ENCODE results near the gene NME1. TPM values are rescaled to one million over a fixed set of nuclear protein-coding genes. Genes with fewer than 3 reads are reported as not detected.
"Not testable (repeated sequence)": the region's sequence is repeated elsewhere in the genome, so short reads cannot be mapped to it uniquely, and the experiment has no call there.

NME1 gene
- total RNA-seq (2022) (268 and 324 TPM in 2 replicates), Bru-seq, nascent RNA (percentile 89 among the genes with signal in this experiment), BruChase-seq, experiment 1, labeled RNA remaining after a 6-hour chase (percentile 94 among the genes with signal in this experiment), BruChase-seq, experiment 2, labeled RNA remaining after a 2-hour chase (percentile 87 among the genes with signal in this experiment)
- long read RNA-seq, transcript NME1-203 (5 exons, 940 nt): major isoform, 452 of 544 reads
- long read RNA-seq, transcript NME1-202 (6 exons, 986 nt): minor isoform, 64 of 544 reads
- long read RNA-seq, partial matches to known transcripts: 12 of 544 reads
- long read RNA-seq, other reads (novel, unspliced or antisense): 14 of 544 reads

GRCh38 chr17:51153210-51154072 is at the start of gene NME1:
Gene NME1, plus strand, starts transcription at chr17:51153559. Its CDS starts 2,096 bp downstream, at chr17:51155655.
- no TSS peak for BruUV-seq (replicated peaks)
- H3K27me3 Mint-ChIP-seq (ENCODE audit: insufficient read depth, unreplicated experiment): no peaks in the 10 kb centered on the region
- ChIA-PET CTCF (interaction anchor here (0.6 to 2.7 kb wide), 27 partner anchors 9 to 301 kb away, joined by 3 to 83 read pairs (median 5); partner anchors contain the start of gene SPAG9), POLR2A (interaction anchor here (0.6 to 7.5 kb wide), 27 partner anchors 9 to 445 kb away, joined by 3 to 145 read pairs (median 4); partner anchors contain the start of genes MBTD1, NME2, SPAG9 and TOB1)
- H3K4me1 Mint-ChIP-seq (ENCODE audit: insufficient read depth, unreplicated experiment): no peaks in the 10 kb centered on the region
- peaks cover 30% of the 10 kb centered on the region for H3K36me3 Mint-ChIP-seq (ENCODE audit: insufficient read depth, unreplicated experiment)
- no peak within 1 kb of the TSS for H3K4me3 Mint-ChIP-seq (ENCODE audit: unreplicated experiment)
- H3K27ac Mint-ChIP-seq (ENCODE audit: low read depth, unreplicated experiment): no peak within 1 kb of the TSS
- peak; percentile 99 for DNase-seq (ENCODE audit: unreplicated experiment)
- TF ChIP-seq CTCF (IDR thresholded peaks at IDR 0.05; ENCODE audit: unreplicated experiment): peak; percentile 70
- no peaks in the 10 kb centered on the region for H3K9me3 Mint-ChIP-seq (ENCODE audit: unreplicated experiment)
- intact Hi-C loops (cut with micrococcal nuclease): loop anchor here (1.0 to 5.0 kb wide), 6 partner anchors 34 to 301 kb away; partner anchors contain the start of gene TOB1

DNA sequence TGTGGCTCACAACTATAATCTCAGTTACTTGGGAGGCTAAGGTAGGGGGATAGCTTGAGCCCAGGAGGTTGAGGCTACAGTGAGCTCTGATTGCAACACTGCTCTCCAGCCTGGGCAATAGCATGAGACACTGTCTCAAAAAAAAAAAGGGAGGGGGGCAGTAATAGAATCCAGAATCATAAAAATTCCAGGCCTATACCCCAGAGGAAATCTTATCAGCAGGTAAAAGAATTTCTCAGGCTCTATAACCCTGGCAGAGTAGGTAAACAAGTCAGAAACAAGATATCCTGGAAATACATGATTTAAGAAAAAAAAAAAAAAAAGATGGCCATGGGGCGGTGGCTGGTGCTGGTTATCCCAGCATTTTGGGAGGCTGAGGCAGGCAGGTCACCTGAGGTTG is 45.6 kb upstream of the NME1 start:
- Mint-ChIP-seq H3K27me3 (ENCODE audit: insufficient read depth, unreplicated experiment) (no peaks in the 10 kb centered on the region), H3K27ac (ENCODE audit: low read depth, unreplicated experiment) (no peak overlapping the region), H3K9me3 (ENCODE audit: unreplicated experiment) (no peaks in the 10 kb centered on the region), H3K36me3 (ENCODE audit: insufficient read depth, unreplicated experiment) (peaks cover 5% of the 10 kb centered on the region), H3K4me3 (ENCODE audit: unreplicated experiment) (no peak overlapping the region), H3K4me1 (ENCODE audit: insufficient read depth, unreplicated experiment) (no peaks in the 10 kb centered on the region)
- DNase-seq (ENCODE audit: unreplicated experiment): no peak
- POLR2A ChIA-PET: no interaction called here
- CTCF ChIA-PET: interaction anchor here (0.7 to 2.0 kb wide), 3 partner anchors 11 to 264 kb away, joined by 3 to 7 read pairs (median 4); partner anchors contain the start of gene NME1
- TF ChIP-seq CTCF (IDR thresholded peaks at IDR 0.05; ENCODE audit: unreplicated experiment): no peak
- no TSS peak for BruUV-seq (replicated peaks)
- intact Hi-C loops (cut with micrococcal nuclease): no loop called here

- BruUV-seq (replicated peaks); H3K27me3 Mint-ChIP-seq (ENCODE audit: insufficient read depth, unreplicated experiment); H3K27ac Mint-ChIP-seq (ENCODE audit: low read depth, unreplicated experiment); H3K9me3 Mint-ChIP-seq (ENCODE audit: unreplicated experiment); intact Hi-C loops (cut with micrococcal nuclease); H3K4me3 Mint-ChIP-seq (ENCODE audit: unreplicated experiment); H3K4me1 Mint-ChIP-seq (ENCODE audit: insufficient read depth, unreplicated experiment): not testable (repeated sequence)
- POLR2A ChIA-PET: interaction anchor here (0.6 kb wide), 1 partner anchor 26 kb away, joined by 3 read pairs; no protein-coding TSS in a partner anchor
- H3K36me3 Mint-ChIP-seq (ENCODE audit: insufficient read depth, unreplicated experiment): peaks cover 11% of the 10 kb centered on the region
- CTCF ChIA-PET: interaction anchor here (0.6 kb wide), 2 partner anchors 64 to 69 kb away, joined by 3 to 7 read pairs; no protein-coding TSS in a partner anchor
- peak; percentile 14 for DNase-seq (ENCODE audit: unreplicated experiment)
These were observed 40.8 kb upstream of the NME1 start for GRCh38 chr17:51112303-51113222.

DNA sequence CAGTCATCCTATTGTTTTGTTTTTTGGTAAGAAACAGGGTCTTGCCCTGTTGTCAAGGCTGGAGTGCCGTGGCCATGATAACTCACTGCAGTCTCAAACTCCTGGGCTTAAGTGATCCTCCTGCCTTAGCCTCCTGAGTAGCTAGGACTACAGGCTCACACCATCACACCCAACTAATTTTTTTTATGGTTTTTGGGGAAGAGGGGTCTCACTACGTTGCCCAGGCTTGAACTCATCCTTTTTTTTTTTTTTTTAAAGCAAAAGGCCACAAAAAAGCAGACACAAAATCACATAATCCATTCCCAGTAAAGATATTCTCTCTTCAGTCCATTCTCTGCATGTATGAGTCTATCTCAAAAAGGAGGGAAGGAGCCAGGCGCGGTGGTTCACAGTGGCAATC is 38.2 kb upstream of the NME1 start:
- intact Hi-C loops (cut with micrococcal nuclease): no loop called here
- BruUV-seq (replicated peaks): no TSS peak
- POLR2A ChIA-PET: interaction anchor here (1.8 kb wide), 1 partner anchor 9 kb away, joined by 4 read pairs; no protein-coding TSS in a partner anchor
- TF ChIP-seq CTCF (IDR thresholded peaks at IDR 0.05; ENCODE audit: unreplicated experiment): no peak
- CTCF ChIA-PET: interaction anchor here (0.6 kb wide), 1 partner anchor 66 kb away, joined by 5 read pairs; no protein-coding TSS in a partner anchor
- Mint-ChIP-seq H3K27ac (ENCODE audit: low read depth, unreplicated experiment) (no peak overlapping the region), H3K27me3 (ENCODE audit: insufficient read depth, unreplicated experiment) (no peaks in the 10 kb centered on the region), H3K4me1 (ENCODE audit: insufficient read depth, unreplicated experiment) (peaks cover 7% of the 10 kb centered on the region), H3K9me3 (ENCODE audit: unreplicated experiment) (no peaks in the 10 kb centered on the region), H3K36me3 (ENCODE audit: insufficient read depth, unreplicated experiment) (peaks cover 5% of the 10 kb centered on the region), H3K4me3 (ENCODE audit: unreplicated experiment) (no peak overlapping the region)
- no peak for DNase-seq (ENCODE audit: unreplicated experiment)

Measured in MCF 10A (cell line).